GM18505 (cell line): Measurements from ENCODE around the gene MEX3A.
"Not testable (repeated sequence)": the region's sequence is repeated elsewhere in the genome, so short reads cannot be mapped to it uniquely, and the experiment has no call there.

Experiments used
- ATAC-seq: cut with Tn5 transposase; IDR thresholded peaks from one replicate; pipeline ENCODE4 v1.9.1; 2021; ENCODE audit not compliant: unreplicated experiment
- POLR2A ChIP-seq: IDR thresholded peaks from 4 replicates; pipeline ENCODE4 v1.6.1; 2011; ENCODE audit warnings: borderline replicate concordance; ENCODE audit not compliant: insufficient read depth, insufficient read length; ENCODE audit errors: extremely low read depth

Gene MEX3A

DNA sequence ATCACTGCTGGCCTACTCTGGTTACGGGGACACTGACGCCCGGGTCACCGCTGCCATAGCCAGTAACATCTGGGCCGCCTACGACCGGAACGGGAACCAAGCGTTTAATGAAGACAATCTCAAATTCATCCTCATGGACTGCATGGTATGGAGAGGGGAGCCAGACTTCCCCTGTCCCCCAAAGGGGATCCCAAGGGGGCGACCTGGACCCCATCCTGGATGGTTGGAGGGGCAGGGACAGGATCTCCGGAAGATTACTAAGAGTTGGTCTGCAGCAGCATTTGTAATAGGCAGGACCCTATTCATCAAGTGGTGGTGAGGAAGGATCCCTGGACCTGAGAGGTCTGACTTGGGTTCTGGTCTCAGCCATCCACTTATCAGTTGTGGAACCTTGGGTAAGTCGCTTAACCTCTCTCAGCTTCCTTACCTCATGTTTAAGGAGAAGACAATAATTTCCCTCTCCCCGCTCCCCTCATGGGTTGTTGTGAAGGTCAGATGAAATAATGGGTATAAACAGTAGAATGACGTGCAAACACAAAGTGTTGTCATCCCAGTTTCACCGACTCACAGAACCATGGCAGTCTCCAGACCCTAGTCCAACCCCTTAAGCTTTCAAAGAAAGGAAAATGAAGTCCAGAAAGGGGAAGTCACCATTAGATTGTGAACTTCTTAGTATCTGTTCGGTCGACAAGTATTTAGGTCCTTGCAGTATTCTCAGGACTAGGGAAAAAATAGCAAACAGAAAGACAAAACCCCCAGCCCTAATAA, 26.8 kb downstream of the MEX3A start:
- TF ChIP-seq POLR2A = no peak
- no peak for ATAC-seq

DNA sequence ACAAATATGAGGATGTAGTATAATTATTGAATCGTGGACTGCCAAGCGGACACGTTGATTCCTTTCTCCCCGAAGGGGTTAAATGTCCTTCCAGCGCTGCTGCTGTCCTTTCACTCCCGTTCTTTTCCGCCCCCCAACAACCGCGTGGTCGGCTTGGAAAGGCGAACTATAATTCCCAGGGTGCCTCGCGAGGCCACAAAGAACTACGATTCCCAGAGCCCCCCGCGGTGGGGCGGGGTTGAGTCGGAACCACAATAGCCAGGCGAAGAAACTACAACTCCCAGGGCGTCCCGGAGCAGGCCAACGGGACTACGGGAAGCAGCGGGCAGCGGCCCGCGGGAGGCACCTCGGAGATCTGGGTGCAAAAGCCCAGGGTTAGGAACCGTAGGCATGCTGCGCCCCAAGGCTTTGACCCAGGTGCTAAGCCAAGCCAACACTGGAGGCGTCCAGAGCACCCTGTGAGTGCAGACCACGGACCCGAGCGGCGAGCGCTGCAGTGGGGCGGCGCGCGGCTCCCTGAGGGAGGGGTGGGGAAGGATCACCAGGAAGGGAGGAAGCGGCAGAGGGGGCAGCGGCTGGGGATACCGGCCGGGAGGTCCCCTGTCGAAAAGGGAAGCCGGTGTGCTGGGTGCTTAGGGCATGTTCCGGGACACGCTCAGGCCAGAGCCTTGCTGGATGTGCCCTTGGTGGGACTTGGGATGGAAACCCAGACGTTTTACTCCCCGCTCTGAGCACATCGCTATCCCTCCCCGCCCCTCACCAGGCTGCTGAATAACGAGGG, 27.6 kb downstream of the MEX3A start, which contains the start of gene LAMTOR2:
Gene LAMTOR2 (plus strand): TSS at position 283 of the 781 bp plus-strand sequence. CDS start 108 bp downstream, at position 391.
- ATAC-seq = peak; percentile 67
- peak; percentile 66 for TF ChIP-seq POLR2A

DNA sequence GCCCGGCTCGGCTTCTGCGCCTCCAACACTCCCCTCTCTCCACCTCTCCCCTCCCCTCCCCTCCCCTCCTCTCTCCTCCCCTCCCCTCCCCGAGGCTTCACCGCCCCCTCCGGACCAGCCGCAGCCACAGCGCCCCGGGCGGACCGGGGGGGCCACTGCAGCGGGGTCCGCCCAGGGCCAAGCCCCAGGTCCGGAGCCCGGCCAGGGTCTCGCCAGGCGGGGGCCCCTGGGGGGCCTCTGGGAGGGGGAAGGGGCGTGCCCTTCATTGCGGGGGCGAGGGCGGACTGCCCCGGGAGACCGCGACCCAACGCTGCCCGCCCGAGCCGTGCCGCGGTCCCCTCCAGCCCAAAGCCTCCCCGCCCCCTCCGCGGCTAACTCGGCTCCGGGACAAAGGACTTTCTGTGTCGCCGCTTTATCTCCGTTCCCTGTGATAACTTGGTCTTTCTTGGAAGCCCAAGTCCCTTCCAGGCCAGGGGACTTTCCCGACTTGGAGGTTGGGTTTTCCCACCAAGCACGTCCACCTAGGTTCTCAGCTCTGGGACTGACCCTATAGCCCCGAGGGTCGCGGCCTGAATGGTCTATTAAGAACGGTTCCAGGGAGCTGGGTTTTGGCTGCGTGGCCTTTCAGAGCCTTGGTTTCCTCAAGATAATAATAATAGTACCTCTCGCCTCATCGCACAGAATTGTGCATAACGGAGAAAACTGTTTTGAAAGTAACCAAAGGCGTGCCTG, 28.3 kb downstream of the MEX3A start, which contains the start of gene UBQLN4:
Gene UBQLN4 (minus strand): TSS at position 31 of the 732 bp plus-strand sequence. CDS start 97 bp downstream, outside the sequence.
- peak; percentile 46 for TF ChIP-seq POLR2A
- peak; percentile 54 for ATAC-seq

DNA sequence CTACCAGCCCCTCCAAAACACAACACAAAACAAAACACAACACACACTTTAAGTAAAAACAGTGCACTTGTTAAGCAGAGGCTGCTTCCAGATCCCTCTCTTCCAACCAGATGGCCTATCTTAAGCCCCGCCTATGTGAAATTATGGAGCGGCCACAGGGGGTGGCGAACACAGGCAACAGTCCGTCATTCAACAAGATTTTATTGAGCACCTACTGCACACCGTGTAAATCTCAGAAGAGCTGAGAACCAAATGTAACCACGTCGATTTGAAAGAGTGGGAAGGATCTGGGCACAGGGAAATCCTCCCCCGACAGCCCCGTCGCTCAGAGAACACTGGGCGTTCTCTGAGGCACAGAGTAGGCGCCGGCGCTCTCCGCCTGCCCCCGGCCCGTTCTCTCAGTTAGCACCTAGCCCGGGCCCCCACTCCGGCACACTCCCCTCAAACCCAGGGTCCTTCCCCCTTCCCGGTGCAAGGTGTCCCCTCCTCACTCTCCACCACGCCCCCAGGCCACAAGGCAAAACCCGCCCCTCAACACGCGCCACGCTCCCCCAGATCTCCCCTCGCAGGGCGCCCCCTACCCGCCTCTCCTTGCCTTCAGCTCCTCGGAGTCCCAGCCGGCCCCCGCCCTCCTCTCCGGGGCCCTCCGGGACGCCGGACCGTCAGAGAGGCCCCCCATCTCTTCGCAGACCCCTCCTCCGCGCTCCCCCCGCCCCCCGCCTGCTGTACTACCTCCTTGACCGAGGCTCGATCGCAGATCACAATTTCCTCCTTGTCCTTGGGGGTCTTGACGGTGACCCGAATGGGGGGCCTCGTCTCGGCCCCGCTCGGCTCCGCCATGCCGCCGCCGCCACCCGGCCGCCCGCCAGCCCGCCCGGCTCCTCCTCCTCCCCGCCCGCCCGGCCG, 29.1 kb downstream of the MEX3A start:
- no peak for ATAC-seq
- TF ChIP-seq POLR2A = no peak

DNA sequence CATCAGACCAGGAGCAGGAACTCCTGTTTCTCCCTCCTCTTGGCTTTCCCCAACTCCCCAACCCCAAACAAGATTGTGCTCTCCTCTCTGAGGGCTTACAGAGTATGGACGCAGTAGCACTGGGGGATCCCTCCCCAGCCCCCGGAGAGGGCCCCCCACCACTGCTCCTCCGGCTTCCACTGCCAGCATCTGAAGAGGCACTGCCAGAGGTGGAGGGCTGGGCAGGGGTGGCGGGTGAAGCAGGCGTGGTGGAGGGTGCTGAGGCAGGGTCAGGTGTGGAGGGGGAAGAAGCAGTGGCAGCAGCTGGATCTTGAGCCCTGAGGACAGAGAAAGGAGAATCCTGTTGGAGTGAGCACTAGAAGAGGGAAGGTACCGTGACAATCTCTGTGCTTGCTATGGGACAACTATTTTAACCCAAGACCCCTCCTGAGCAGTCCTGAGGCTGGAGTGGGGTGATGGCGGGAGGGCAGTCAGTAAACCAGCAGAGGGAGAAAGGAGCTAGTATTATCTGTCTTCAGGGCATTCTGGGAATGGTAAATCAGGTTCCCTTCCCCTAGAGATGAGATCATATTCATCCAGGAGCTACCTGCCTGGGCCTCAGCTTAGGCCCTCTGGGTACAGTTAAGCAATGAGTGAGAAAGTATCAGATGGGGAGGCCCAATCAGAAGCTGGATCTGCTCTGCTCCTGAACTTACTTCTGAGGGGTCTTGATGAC, 31.1 kb downstream of the MEX3A start:
- no peak for TF ChIP-seq POLR2A
- ATAC-seq = no peak

DNA sequence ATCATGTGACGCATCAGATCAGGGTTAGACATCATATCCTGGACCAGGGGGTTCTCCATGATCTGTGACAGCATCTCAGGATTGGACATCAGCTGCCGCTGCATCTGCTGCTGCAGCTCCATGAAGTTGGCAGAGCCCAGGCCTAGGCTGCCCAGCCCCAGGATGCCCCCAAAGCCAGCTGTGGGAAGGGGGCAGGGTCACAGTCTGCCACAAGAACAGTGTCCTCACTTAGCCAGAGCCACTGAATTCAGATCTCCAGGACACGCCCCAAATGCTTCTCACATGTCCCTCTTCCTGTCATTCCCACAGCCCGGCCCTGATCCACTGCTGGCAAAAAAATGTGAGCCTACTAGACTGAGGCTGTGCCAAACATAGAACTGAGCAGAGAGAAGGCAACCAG, 31.9 kb downstream of the MEX3A start:
- no peak for ATAC-seq
- no peak for TF ChIP-seq POLR2A

DNA sequence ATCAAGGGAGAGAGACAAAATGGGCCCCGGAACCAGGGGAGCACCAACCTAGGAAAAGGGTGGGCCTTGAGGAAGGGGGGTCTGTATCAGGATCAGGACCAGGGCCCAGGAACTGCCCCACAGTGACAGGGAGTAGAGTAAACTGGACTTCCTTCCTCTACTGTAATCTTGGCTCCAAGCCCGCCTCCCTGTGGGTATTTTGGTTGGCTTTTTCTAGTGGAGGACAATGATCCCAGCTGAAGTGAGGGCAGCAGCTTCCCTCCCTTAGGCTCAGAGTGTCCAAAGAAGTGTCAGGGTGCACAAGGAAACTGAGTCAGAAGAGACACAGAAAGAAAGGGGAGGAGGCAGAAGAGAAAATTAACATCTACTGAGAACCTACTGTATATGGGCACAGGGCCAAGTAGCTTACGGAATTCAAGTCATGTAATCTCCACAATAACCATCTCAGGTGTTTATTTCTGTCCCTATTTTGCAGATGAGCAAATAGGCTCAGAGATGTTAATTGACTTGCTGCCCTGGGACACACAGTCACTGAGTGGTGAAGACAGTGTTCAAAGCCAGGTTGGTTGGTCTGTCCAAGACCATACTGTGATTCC, 33.5 kb downstream of the MEX3A start:
- ATAC-seq = no peak
- TF ChIP-seq POLR2A = no peak

DNA sequence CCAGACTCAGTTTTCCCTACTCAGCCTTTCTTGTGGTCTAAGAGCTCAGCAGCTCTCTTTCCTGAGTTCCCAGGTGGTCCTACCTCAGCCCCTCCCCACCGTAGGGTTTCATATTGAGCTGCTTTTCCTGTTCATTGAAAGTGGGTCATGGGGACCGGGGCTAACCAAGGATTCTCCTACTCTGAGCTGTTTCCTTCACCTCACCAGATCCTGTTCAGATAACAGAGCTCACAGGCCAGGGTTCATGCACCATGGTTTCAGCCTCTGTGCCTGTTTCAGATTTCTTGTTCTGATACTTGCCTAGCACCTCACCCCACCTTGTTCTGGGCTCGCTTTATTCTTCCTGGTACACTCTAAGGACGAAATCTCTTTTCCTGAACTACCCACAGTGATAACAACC, 37.2 kb downstream of the MEX3A start:
- no peak for ATAC-seq
- no peak for TF ChIP-seq POLR2A

DNA sequence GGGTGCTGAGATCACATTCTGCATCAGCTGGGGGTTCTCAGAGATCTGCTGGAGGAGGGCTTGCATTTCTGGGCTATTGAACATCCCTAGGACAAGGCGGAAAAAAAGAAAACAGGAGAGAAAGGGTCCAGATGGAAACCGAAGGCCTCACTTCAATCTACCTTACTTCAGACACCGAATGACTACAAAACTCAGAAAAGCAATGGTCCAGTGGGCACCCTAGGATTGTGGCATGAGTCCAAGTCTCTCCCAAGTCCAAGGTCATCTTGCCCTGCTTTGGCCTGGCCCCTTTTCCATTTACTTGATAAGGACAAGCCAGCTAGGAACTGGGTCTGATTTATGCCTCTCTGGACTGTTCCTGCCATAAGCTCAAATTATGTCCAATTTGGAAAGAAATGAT, 39.4 kb downstream of the MEX3A start:
- no peak for ATAC-seq
- TF ChIP-seq POLR2A = no peak

DNA sequence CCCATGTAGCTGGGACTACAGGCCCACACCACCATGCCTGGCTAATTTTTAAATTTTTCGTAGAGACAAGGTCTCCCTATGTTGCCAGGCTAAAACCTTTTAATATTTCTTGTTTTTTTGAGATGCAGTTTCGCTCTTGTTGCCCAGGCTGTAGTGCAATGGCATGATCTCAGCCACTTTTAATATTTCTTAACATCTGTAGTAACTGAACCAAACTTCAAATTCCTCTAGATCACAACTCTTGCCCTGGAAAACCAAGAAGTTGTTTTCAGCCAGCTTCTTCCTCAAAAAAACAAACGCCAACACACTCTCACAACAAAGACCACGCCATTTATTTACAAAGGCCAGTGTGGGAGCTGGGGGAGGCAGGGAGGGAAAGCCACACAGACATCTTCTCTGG, 47.3 kb downstream of the MEX3A start:
- ATAC-seq = not testable (repeated sequence)

DNA sequence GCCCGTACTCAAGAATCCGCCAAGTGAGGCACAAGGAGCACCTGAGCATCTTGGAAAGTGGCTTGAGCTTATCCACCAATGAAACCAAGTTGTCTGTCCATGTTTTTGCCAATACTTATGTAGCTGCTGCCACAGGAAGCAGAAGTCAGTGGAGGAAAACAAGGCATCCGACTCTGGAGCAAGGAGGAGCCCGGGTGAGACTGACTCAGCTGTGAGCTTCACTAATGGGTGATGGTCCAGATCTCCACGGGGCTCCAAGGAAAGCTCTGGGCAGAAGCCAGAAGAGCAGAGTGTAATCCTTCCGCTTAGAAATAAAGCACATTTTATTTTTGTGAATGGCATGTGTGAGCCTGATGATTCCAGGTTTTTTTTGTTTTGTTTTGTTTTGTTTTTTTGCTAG, 49.3 kb downstream of the MEX3A start:
- no peak for TF ChIP-seq POLR2A
- no peak for ATAC-seq

DNA sequence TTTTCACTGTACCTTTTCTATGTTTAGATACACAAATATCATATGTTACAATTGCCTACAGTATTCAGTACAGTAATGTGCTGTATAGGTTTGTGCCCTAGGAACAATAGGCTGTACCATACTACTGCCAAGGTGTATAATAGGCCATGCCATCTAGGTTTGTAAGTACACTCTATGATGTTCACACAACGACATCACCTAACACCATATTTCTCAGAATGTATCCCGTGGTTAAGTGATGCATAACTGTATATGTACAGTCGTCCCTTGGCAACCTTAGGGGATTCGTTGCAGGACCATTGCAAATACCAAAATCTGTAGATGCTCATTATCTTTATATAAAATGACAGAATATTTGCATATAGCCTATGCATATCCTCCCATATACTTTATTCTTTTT, 55.7 kb downstream of the MEX3A start:
- no peak for ATAC-seq
- no peak for TF ChIP-seq POLR2A
